D721Med (cell line): ENCODE results near the gene ASB10.

Experiments used
- DNase-seq: peaks from one replicate; pipeline ENCODE4 v3.0.0; 2011; ENCODE audit warnings: low spot score; ENCODE audit not compliant: insufficient read length
- FAIRE-seq: peaks from 2 replicates; lab custom pipeline; 2011; peaks lifted over from hg19 to GRCh38; lab: Jason Lieb, UNC
- TF ChIP-seq, protein P1 (sequence below): IDR thresholded peaks from 2 replicates; pipeline ENCODE4 v1.5.1; 2012; ENCODE audit warnings: mild to moderate bottlenecking, control low read depth; ENCODE audit not compliant: insufficient read depth; ENCODE audit errors: missing control alignments

Gene ASB10

DNA sequence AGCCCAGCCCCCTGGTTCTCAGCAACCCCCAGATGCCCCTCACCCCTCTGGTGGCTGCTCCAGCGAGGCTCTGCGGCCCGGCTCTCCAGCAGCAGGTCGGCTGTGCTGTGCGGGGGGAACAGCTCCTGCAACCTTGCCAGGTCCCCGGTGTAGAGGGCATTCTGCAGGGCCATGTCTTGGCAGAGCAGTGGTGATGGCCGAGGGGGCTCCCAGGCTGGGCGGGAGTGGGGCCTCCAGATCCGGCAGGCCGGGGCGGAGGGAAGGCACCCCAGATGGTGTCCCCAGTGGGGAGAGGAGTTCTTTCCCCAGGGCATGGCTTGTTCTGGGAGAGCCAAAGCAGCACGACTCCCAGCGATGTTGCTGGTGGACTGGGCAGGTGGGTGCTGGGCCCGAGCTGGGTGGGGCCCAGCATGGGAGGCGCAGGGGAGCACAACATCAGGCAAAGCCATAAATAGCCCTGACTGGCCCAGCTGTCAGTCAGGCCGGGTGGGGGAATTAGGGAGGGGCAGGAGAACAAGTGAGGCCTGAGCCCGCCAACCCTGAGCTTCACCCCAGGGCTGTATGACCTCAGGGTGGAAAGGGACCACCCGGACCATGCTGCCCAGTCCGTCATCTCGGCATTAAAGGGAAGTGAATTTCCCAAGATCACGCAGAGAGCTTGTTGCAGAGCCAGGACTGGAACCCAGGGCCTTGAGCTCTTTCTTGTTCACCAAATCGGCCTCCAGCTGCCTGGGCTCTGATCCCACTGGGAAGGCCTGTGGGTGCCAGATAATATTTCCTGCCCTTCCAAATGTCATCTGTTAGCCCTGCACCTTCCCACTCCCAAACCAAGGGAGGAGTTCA is 580 bp upstream of the ASB10 start:
- DNase-seq (no peak), FAIRE-seq (no peak)
- TF ChIP-seq, protein P1, sequence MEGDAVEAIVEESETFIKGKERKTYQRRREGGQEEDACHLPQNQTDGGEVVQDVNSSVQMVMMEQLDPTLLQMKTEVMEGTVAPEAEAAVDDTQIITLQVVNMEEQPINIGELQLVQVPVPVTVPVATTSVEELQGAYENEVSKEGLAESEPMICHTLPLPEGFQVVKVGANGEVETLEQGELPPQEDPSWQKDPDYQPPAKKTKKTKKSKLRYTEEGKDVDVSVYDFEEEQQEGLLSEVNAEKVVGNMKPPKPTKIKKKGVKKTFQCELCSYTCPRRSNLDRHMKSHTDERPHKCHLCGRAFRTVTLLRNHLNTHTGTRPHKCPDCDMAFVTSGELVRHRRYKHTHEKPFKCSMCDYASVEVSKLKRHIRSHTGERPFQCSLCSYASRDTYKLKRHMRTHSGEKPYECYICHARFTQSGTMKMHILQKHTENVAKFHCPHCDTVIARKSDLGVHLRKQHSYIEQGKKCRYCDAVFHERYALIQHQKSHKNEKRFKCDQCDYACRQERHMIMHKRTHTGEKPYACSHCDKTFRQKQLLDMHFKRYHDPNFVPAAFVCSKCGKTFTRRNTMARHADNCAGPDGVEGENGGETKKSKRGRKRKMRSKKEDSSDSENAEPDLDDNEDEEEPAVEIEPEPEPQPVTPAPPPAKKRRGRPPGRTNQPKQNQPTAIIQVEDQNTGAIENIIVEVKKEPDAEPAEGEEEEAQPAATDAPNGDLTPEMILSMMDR: no peak

DNA sequence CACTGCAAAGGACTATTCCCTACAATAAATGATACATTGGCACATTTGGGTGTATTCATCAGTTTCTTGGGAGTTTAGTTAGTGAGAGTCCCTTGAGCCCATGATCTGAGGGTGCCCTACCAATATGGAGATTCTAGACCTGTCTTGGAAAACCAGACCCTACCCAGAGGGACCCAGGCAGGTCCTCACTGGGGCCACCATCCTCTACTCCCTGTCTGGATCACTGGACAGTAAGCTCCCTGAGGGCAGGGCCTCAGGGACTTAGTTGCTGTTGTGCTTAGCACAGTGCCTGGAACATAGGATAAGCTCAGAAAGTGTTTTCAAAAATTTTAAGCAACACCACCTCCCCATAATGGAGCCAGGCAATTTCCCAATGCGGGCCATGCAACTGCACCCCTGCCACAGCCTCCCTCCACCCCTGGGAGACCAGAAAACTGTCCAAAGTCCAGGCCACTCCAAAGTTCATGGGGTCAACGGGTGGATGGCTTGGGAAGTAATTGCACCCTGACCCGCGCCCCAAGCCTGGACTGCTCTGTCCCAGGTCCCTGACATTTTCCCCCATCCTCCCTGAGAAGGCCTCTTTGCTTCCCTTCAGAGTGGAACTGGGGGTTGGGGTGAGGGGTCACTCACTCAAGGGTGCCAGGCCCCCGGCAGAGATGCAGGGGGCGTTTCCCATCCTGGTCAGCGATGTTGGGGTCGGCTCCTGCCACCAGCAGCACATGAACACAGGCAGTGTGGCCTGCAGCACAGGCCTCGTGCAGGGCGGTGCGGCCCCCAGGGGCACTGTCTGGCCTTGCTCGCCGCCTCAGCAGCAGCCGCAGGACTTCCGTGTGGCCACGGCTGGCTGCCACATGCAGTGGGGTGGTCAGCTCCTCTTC is 1.0 kb downstream of the ASB10 start:
- DNase-seq (no peak), FAIRE-seq (no peak)
- TF ChIP-seq, protein P1: no peak

DNA sequence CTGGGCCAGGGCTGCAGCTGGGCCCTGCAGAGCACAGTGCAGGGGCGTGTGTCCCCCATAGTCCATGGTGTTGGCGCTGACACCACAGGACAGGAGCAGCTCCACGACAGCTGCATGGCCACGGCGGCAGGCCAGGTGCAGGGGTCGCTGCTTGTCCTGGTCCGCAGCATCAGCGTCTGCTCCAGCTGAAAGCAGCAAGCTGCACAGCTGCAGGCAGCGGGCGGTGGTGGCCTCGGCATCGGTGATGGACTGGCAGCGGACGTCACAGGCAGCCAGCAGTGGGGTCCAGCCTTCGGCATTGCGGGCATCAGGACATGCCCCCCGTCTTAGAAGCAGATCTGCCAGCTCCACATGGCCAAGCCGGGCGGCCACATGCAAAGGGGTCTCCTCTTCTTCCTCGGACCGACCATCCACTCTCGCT is 6.0 kb downstream of the ASB10 start:
- TF ChIP-seq, protein P1: no peak

DNA sequence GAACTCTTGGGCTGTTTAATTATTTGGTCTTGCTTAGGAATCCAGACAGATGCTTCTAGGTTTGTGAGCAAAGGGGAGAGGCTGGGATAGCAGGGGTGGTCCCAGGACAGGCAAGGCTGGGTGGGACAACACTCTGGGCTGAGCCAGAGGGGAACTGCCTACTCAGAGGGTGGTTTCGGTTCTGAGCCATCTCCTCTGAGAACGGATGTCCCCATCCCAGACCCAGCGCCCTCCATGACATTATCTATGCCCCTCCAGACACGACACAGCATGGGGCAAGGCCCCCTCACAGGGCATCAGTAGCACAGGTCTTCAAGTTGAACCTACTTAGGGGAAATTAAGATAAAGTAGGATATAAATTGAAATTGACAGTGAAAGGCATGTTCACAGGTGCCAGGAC is 7.1 kb downstream of the ASB10 start:
- TF ChIP-seq, protein P1: no peak
- no peak for FAIRE-seq
- no peak for DNase-seq

More for the DNA sequence above, 6.0 kb downstream of the ASB10 start:
- DNase-seq (no peak), FAIRE-seq (no peak)

- DNase-seq (no peak), FAIRE-seq (no peak)
- TF ChIP-seq, protein P1: no peak
Measured at GRCh38 chr7:151179287-151179860, 7.7 kb downstream of the ASB10 start.

GRCh38 chr7:151178831-151179230 is 8.2 kb downstream of the ASB10 start:
- FAIRE-seq (no peak), DNase-seq (no peak)
- TF ChIP-seq, protein P1: no peak
